H1 (cell line): ENCODE measurements around the gene TTBK2. TPM values are rescaled to one million over a fixed set of nuclear protein-coding genes. Genes with fewer than 3 reads are reported as not detected.

Source experiments
- CTCF ChIA-PET: fragments of 300-600 bp; sonication (Branson Sonifier 250); formaldehyde crosslinking; loops from one replicate; lab custom pipeline; 2021; ENCODE audit not compliant: partially characterized antibody; lab: Charles Lee
- POLR2A ChIA-PET: fragments of 300-600 bp; sonication (Branson Sonifier 250); formaldehyde crosslinking; loops from one replicate; lab custom pipeline; 2021; ENCODE audit warnings: inconsistent platforms; ENCODE audit not compliant: partially characterized antibody; lab: Charles Lee
- DNase-seq, 2 experiments: peaks; one replicate each; pipeline versions ENCODE4 v3.0.0 to v3.0.0-alpha.2; 2010 to 2022; ENCODE audit warnings: low spot score in 2 of 2, low read depth in 1 of 2, mixed read lengths in 1 of 2
- FAIRE-seq: peaks from 2 replicates; lab custom pipeline; 2011; peaks lifted over from hg19 to GRCh38; lab: Jason Lieb, UNC
- H2AFZ ChIP-seq: 2 replicates; pipeline ENCODE4 v1.8.1; 2012; ENCODE audit warnings: low read length, inconsistent platforms
- H2AK5ac ChIP-seq: 2 replicates; pipeline ENCODE4 v1.6.1; 2013; ENCODE audit warnings: low read depth, low read length
- H2BK120ac ChIP-seq: replicated peaks from 2 replicates; pipeline ENCODE3; 2013; ENCODE audit warnings: low read depth, low read length, inconsistent platforms
- H2BK12ac ChIP-seq: 2 replicates; pipeline ENCODE4 v1.6.1; 2013; ENCODE audit warnings: low read depth, low read length
- H2BK15ac ChIP-seq: 2 replicates; pipeline ENCODE4 v1.6.1; 2013; ENCODE audit warnings: low read length
- H2BK20ac ChIP-seq: 2 replicates; pipeline ENCODE4 v1.6.1; 2013; ENCODE audit warnings: low read length
- H2BK5ac ChIP-seq: 2 replicates; pipeline ENCODE4 v1.6.1; 2013; ENCODE audit warnings: low read depth, low read length
- H3K14ac ChIP-seq: 2 replicates; pipeline ENCODE4 v1.6.1; 2013; ENCODE audit warnings: inconsistent platforms; ENCODE audit not compliant: insufficient read length
- H3K18ac ChIP-seq: 2 replicates; pipeline ENCODE4 v1.6.1; 2013; ENCODE audit warnings: low read length; ENCODE audit errors: extremely low read depth
- H3K23ac ChIP-seq: 2 replicates; pipeline ENCODE4 v1.6.1; 2013; ENCODE audit warnings: inconsistent platforms; ENCODE audit not compliant: insufficient read length
- H3K23me2 ChIP-seq: 2 replicates; pipeline ENCODE4 v1.6.1; 2013; ENCODE audit warnings: low read depth, low read length
- H3K27ac ChIP-seq: 2 replicates; pipeline ENCODE4 v1.6.1; 2011; ENCODE audit warnings: low read depth, low read length, inconsistent platforms
- H3K27me3 ChIP-seq, 4 experiments: replicated peaks in 1 of 4; 1 replicate in 1 of 4; 2 replicates in 3 of 4; pipeline versions ENCODE4 v1.6.1 to v1.8.1; 2011 to 2013; ENCODE audit warnings: low read length in 3 of 4, mild to moderate bottlenecking in 3 of 4, inconsistent platforms in 2 of 4, mixed read lengths in 2 of 4, moderate library complexity in 1 of 4; ENCODE audit not compliant: control insufficient read depth in 3 of 4, insufficient read depth in 3 of 4; ENCODE audit errors: extremely low read depth in 1 of 4
- H3K36me3 ChIP-seq, 4 experiments: 2 replicates each; pipeline versions ENCODE4 v1.6.1 to v1.8.1; 2011 to 2013; ENCODE audit warnings: mild to moderate bottlenecking in 4 of 4, low read length in 3 of 4, moderate library complexity in 2 of 4, control low read depth in 1 of 4, inconsistent platforms in 1 of 4; ENCODE audit not compliant: insufficient read depth in 4 of 4, control insufficient read depth in 2 of 4
- H3K4ac ChIP-seq: replicated peaks from 2 replicates; pipeline ENCODE3; 2013; ENCODE audit warnings: low read length, low read depth, mixed read lengths, inconsistent platforms; ENCODE audit not compliant: insufficient read length
- H3K4me1 ChIP-seq, 4 experiments: replicated peaks in 1 of 4; 1 replicate in 1 of 4; 2 replicates in 3 of 4; pipeline versions ENCODE4 v1.6.1 to v1.8.1; 2011 to 2013; ENCODE audit warnings: low read length in 3 of 4, inconsistent platforms in 2 of 4, mixed read lengths in 1 of 4; ENCODE audit not compliant: insufficient read depth in 4 of 4, control insufficient read depth in 3 of 4
- H3K4me2 ChIP-seq, 2 experiments: 2 replicates each; pipeline versions ENCODE4 v1.6.1 to v1.8.1; 2011 to 2013; ENCODE audit warnings: low read depth in 2 of 2, low read length in 2 of 2, control low read depth in 1 of 2, inconsistent platforms in 1 of 2, mild to moderate bottlenecking in 1 of 2; ENCODE audit not compliant: insufficient read depth in 1 of 2
- H3K4me3 ChIP-seq, 4 experiments: fragments of 200-600, 300-600 bp in 1 of 4; sonication (generic), shearing (Covaris generic), sonication (Bioruptor Twin) in 1 of 4; 2 replicates each; pipeline versions ENCODE4 v1.5.1 to v1.8.1; 2011 to 2016; ENCODE audit warnings: low read length in 4 of 4, low read depth in 3 of 4, control low read depth in 2 of 4, inconsistent platforms in 2 of 4, mild to moderate bottlenecking in 2 of 4, mixed read lengths in 1 of 4, moderate library complexity in 1 of 4; ENCODE audit not compliant: insufficient read depth in 2 of 4; ENCODE audit errors: extremely low read depth in 1 of 4
- H3K56ac ChIP-seq: replicated peaks from 2 replicates; pipeline ENCODE3; 2013; ENCODE audit warnings: low read depth, mild to moderate bottlenecking, mixed read lengths, low read length, inconsistent platforms; ENCODE audit not compliant: insufficient read length
- H3K79me1 ChIP-seq: 2 replicates; pipeline ENCODE4 v1.6.1; 2013; ENCODE audit warnings: low read depth, low read length, control low read depth
- H3K79me2 ChIP-seq, 2 experiments: 2 replicates each; pipeline versions ENCODE4 v1.6.1 to v1.8.1; 2012 to 2013; ENCODE audit warnings: low read length in 2 of 2, mild to moderate bottlenecking in 2 of 2, inconsistent platforms in 1 of 2; ENCODE audit not compliant: insufficient read depth in 2 of 2, control insufficient read depth in 1 of 2
- H3K9ac ChIP-seq, 4 experiments: replicated peaks in 1 of 4; 1 replicate in 1 of 4; 2 replicates in 3 of 4; pipeline versions ENCODE4 v1.6.1 to v1.8.1; 2011 to 2013; ENCODE audit warnings: low read depth in 3 of 4, low read length in 3 of 4, control low read depth in 2 of 4, mild to moderate bottlenecking in 2 of 4, moderate library complexity in 2 of 4, inconsistent platforms in 1 of 4; ENCODE audit errors: extremely low read depth in 1 of 4
- H3K9me3 ChIP-seq, 2 experiments: 2 replicates each; pipeline versions ENCODE4 v1.6.1 to v1.8.1; 2012 to 2013; ENCODE audit warnings: mild to moderate bottlenecking in 2 of 2, moderate library complexity in 2 of 2, control low read depth in 1 of 2, inconsistent platforms in 1 of 2, low read depth in 1 of 2, low read length in 1 of 2, mixed read lengths in 1 of 2; ENCODE audit not compliant: insufficient read depth in 2 of 2
- H4K20me1 ChIP-seq, 2 experiments: replicated peaks in 1 of 2; 2 replicates each; pipeline versions ENCODE3 to v1.8.1; 2011 to 2013; ENCODE audit warnings: inconsistent platforms in 2 of 2, low read length in 2 of 2, mild to moderate bottlenecking in 1 of 2; ENCODE audit not compliant: insufficient read depth in 2 of 2, control insufficient read depth in 1 of 2
- H4K5ac ChIP-seq: 2 replicates; pipeline ENCODE4 v1.6.1; 2013; ENCODE audit warnings: low read length, low read depth, mixed read lengths, inconsistent platforms; ENCODE audit not compliant: insufficient read length
- H4K8ac ChIP-seq: 2 replicates; pipeline ENCODE4 v1.8.0; 2013; ENCODE audit warnings: mild to moderate bottlenecking, moderate library complexity, low read length, inconsistent platforms; ENCODE audit not compliant: insufficient read depth; ENCODE audit errors: extremely low read depth
- H4K91ac ChIP-seq: replicated peaks from 2 replicates; pipeline ENCODE3; 2013; ENCODE audit warnings: low read length, mixed read lengths, inconsistent platforms; ENCODE audit not compliant: insufficient read length
- CEBPB ChIP-seq: IDR thresholded peaks from 2 replicates; pipeline ENCODE4 v1.6.1; 2012; ENCODE audit warnings: low read depth, low read length
- CHD2 ChIP-seq: IDR thresholded peaks from 2 replicates; pipeline ENCODE4 v1.6.1; 2012; ENCODE audit warnings: low read length, improper control_type of control experiment
- CREB1 ChIP-seq: IDR thresholded peaks from 2 replicates; pipeline ENCODE4 v1.6.1; 2012; ENCODE audit warnings: inconsistent platforms
- EGR1 ChIP-seq: IDR thresholded peaks from 2 replicates; pipeline ENCODE4 v1.6.1; 2011; ENCODE audit warnings: low read depth, low read length, borderline replicate concordance
- EZH2 ChIP-seq: fragments of 200-600 bp; sonication (generic); IDR thresholded peaks from 2 replicates; pipeline ENCODE4 v1.7.1; 2012; ENCODE audit warnings: low read depth, mild to moderate bottlenecking, moderate library complexity, low read length, inconsistent platforms; ENCODE audit not compliant: severe bottlenecking
- FOSL1 ChIP-seq: IDR thresholded peaks from 2 replicates; pipeline ENCODE4 v1.6.1; 2011; ENCODE audit warnings: mild to moderate bottlenecking, low read depth, low read length, moderate library complexity; ENCODE audit not compliant: insufficient read depth
- JUND ChIP-seq: IDR thresholded peaks from 2 replicates; pipeline ENCODE4 v1.6.1; 2011; ENCODE audit warnings: mild to moderate bottlenecking, improper control_type of control experiment, low read length
- MAFK ChIP-seq: IDR thresholded peaks from 2 replicates; pipeline ENCODE4 v1.6.1; 2012; ENCODE audit warnings: low read depth, mild to moderate bottlenecking, improper control_type of control experiment, low read length
- NRF1 ChIP-seq: IDR thresholded peaks from 2 replicates; pipeline ENCODE4 v1.6.1; 2011; ENCODE audit warnings: mild to moderate bottlenecking, low read depth, low read length, improper control_type of control experiment
- RXRA ChIP-seq: IDR thresholded peaks from 2 replicates; pipeline ENCODE4 v1.6.1; 2011; ENCODE audit warnings: low read depth, mild to moderate bottlenecking, low read length, moderate library complexity; ENCODE audit not compliant: insufficient read depth
- TAF7 ChIP-seq: optimal IDR thresholded peaks from 2 replicates; pipeline ENCODE3; 2011; ENCODE audit warnings: low read depth, mild to moderate bottlenecking, inconsistent platforms, low read length, moderate library complexity, borderline replicate concordance
- TCF12 ChIP-seq: IDR thresholded peaks from 2 replicates; pipeline ENCODE4 v1.6.1; 2011; ENCODE audit warnings: low read depth, mild to moderate bottlenecking, low read length
- WGBS, 2 experiments: shearing (Covaris generic) in 1 of 2; methylation state at CpG; one replicate each; pipeline versions ENCODE4 v1.1.6 to v1.1.7; 2013 to 2015; ENCODE audit warnings: low lambda C conversion rate in 2 of 2, mixed read lengths in 2 of 2, inconsistent platforms in 1 of 2, low coverage in 1 of 2, missing lambda C conversion rate in 1 of 2; ENCODE audit not compliant: insufficient replicate concordance in 2 of 2, insufficient coverage in 1 of 2, insufficient read length in 1 of 2; ENCODE audit errors: extremely low coverage in 1 of 2, missing lambda C conversion rate in 1 of 2; 5-methylcytosine and 5-hydroxymethylcytosine counted together
- polyA plus RNA-seq, 7 experiments: library from polyadenylated mRNA; depleted of rRNA in 3 of 7; stranded (reverse) in 5 of 7; unstranded in 2 of 7; fragments of >200 nt in 5 of 7; fragments of 200-250 nt in 2 of 7; gene quantifications; 1 replicate in 5 of 7; 2 replicates in 1 of 7; 4 replicates in 1 of 7; pipeline versions ENCODE4 v1.2.1 to v1.2.3, GENCODE V29; 2011 to 2013; ENCODE audit warnings: missing spikeins in 2 of 7, mixed read lengths in 2 of 7
- total RNA-seq: library from RNA; stranded (reverse); fragmentation: NEBNext Ultra II Directional; extraction: Animal tissue kit (Norgen Biotek cat#: 25700); gene quantifications from 2 replicates; pipeline ENCODE4 v1.2.1, GENCODE V29; 2021
- TF ChIP-seq, protein P1 (sequence below), 3 experiments: IDR thresholded peaks; 1 replicate in 2 of 3; 2 replicates in 1 of 3; pipeline versions ENCODE4 v1.5.1 to v1.6.1; 2011; ENCODE audit warnings: low read length in 3 of 3, mild to moderate bottlenecking in 3 of 3, inconsistent platforms in 2 of 3, low read depth in 1 of 3, moderate library complexity in 1 of 3; ENCODE audit not compliant: insufficient read depth in 1 of 3; ENCODE audit errors: control extremely low read depth in 1 of 3

Gene TTBK2
- total and polyA plus RNA-seq, 2 of the 8 experiments (the other 6 are each of a cell fraction or from before 2014, with no cell fraction given), result 2.7 to 18.2 TPM

DNA sequence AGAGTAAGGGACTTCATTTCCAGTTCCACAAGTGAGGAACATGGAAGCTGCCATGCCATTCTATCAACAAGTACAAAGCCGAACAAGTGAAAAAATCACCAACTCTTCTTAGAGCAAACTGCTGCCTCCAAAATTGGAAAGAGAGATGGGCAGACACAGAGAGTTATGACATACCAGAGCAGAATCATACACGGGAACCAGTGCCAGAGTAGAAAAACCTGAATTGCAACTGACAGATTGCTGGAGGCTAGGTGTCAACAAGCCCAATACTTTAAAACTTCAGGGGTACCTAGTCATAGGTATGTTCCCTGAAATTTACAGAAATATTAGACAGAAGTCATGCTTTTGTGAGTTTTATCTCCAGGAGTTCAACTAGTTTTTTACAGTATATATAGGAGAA, 62.0 kb downstream of the TTBK2 start:
- no peak overlapping the region for H3K9ac ChIP-seq
- H3K79me2 ChIP-seq, result no peaks in the 10 kb centered on the region
- no peaks in the 10 kb centered on the region; a peak in 2 of 8 replicates for H3K36me3 ChIP-seq
- H3K56ac ChIP-seq, result no peak overlapping the region
- no peak overlapping the region for H3K4me2 ChIP-seq
- H3K23ac ChIP-seq, result no peak overlapping the region
- H3K9me3 ChIP-seq, result no peaks in the 10 kb centered on the region
- no peak overlapping the region for H3K27ac ChIP-seq
- H4K5ac ChIP-seq, result no peak overlapping the region
- no peak overlapping the region for H2BK15ac ChIP-seq
- FAIRE-seq (no peak), DNase-seq (no peak)
- H4K91ac ChIP-seq, result no peak overlapping the region
- 84% methylated on average over 2 of the region's 2 CpGs; no CpG with 5 or more reads in 1 of the 2 experiments for WGBS, 2 experiments
- H3K27me3 ChIP-seq, result no peaks in the 10 kb centered on the region
- no peaks in the 10 kb centered on the region for H3K4me1 ChIP-seq
- H2AK5ac ChIP-seq, result no peak overlapping the region
- no peaks in the 10 kb centered on the region for H4K20me1 ChIP-seq
- H2AFZ ChIP-seq, result no peak overlapping the region
- H2BK120ac ChIP-seq, result no peak overlapping the region
- H3K14ac ChIP-seq, result no peak overlapping the region
- no peaks in the 10 kb centered on the region for H3K79me1 ChIP-seq
- no peak overlapping the region for H3K18ac ChIP-seq
- ChIA-PET CTCF (interaction anchor here (0.8 kb wide), 1 partner anchor 12 kb away, joined by 5 read pairs; no protein-coding TSS in a partner anchor), POLR2A (no interaction called here)
- no peak overlapping the region for H2BK12ac ChIP-seq
- H3K4ac ChIP-seq, result no peak overlapping the region
- no peak overlapping the region for H3K4me3 ChIP-seq
- no peak overlapping the region for H2BK5ac ChIP-seq
- no peaks in the 10 kb centered on the region for H3K23me2 ChIP-seq
- H2BK20ac ChIP-seq, result no peak overlapping the region
- no peak overlapping the region for H4K8ac ChIP-seq
- TF ChIP-seq EZH2 (no peak), NRF1 (no peak), CREB1 (no peak), RXRA (no peak), JUND (no peak), FOSL1 (no peak), CEBPB (no peak), TCF12 (no peak), EGR1 (no peak), CHD2 (no peak), MAFK (no peak), TAF7 (no peak)
- TF ChIP-seq, protein P1, sequence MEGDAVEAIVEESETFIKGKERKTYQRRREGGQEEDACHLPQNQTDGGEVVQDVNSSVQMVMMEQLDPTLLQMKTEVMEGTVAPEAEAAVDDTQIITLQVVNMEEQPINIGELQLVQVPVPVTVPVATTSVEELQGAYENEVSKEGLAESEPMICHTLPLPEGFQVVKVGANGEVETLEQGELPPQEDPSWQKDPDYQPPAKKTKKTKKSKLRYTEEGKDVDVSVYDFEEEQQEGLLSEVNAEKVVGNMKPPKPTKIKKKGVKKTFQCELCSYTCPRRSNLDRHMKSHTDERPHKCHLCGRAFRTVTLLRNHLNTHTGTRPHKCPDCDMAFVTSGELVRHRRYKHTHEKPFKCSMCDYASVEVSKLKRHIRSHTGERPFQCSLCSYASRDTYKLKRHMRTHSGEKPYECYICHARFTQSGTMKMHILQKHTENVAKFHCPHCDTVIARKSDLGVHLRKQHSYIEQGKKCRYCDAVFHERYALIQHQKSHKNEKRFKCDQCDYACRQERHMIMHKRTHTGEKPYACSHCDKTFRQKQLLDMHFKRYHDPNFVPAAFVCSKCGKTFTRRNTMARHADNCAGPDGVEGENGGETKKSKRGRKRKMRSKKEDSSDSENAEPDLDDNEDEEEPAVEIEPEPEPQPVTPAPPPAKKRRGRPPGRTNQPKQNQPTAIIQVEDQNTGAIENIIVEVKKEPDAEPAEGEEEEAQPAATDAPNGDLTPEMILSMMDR (IDR thresholded peaks at IDR 0.05; ENCODE audit: control extremely low read depth in 1 of 3, insufficient read depth in 1 of 3, low read depth in 1 of 3, low read length in 3 of 3), result no peak
